GOT3 (cell line): ENCODE measurements around the gene PLBD2.

Source experiments
- DNase-seq: peaks from one replicate; lab custom pipeline; 2025; ENCODE audit warnings: mixed read lengths; lab: John Stamatoyannopoulos, UW

PLBD2 gene

GRCh38 chr12:113416091-113416754 is 57.8 kb downstream of the PLBD2 start:
- no peak for DNase-seq

- no peak for DNase-seq
These were observed 60.0 kb downstream of the PLBD2 start for GRCh38 chr12:113418213-113418879.

- DNase-seq = no peak
These were observed 62.7 kb downstream of the PLBD2 start for GRCh38 chr12:113420996-113421595.

- peak; percentile 28 for DNase-seq
These were observed 63.9 kb downstream of the PLBD2 start, which contains the start of gene SDSL for GRCh38 chr12:113422030-113422885. TSS of gene SDSL (plus strand) at chr12:113422380. CDS start at chr12:113427983, 5,603 bp downstream.

GRCh38 chr12:113422886-113423669 is 64.7 kb downstream of the PLBD2 start:
- DNase-seq = no peak

GRCh38 chr12:113424456-113424855 is 66.1 kb downstream of the PLBD2 start:
- no peak for DNase-seq

GRCh38 chr12:113424915-113425823 is 66.8 kb downstream of the PLBD2 start:
- DNase-seq = peak; percentile 27

GRCh38 chr12:113425960-113426453 is 67.6 kb downstream of the PLBD2 start:
- no peak for DNase-seq

GRCh38 chr12:113427882-113428281 is 69.5 kb downstream of the PLBD2 start:
- no peak for DNase-seq

- DNase-seq = no peak
These were observed 70.1 kb downstream of the PLBD2 start for GRCh38 chr12:113428482-113428881.

- DNase-seq = no peak
These were observed 74.6 kb downstream of the PLBD2 start for GRCh38 chr12:113432986-113433385.

- no peak for DNase-seq
These were observed 77.0 kb downstream of the PLBD2 start for GRCh38 chr12:113435367-113435766.

GRCh38 chr12:113436586-113436985 is 78.2 kb downstream of the PLBD2 start:
- no peak for DNase-seq

- DNase-seq = no peak
These were observed 78.8 kb downstream of the PLBD2 start for GRCh38 chr12:113436993-113437728.

GRCh38 chr12:113437729-113438100 is 79.3 kb downstream of the PLBD2 start:
- no peak for DNase-seq

- DNase-seq = no peak
These were observed 80.3 kb downstream of the PLBD2 start for GRCh38 chr12:113438523-113439300.

- no peak for DNase-seq
These were observed 80.9 kb downstream of the PLBD2 start for GRCh38 chr12:113439301-113439597.

- no peak for DNase-seq
These were observed 81.2 kb downstream of the PLBD2 start for GRCh38 chr12:113439606-113440030.

- DNase-seq = no peak
These were observed 81.9 kb downstream of the PLBD2 start for GRCh38 chr12:113440336-113440735.
